HepG2 (cell line): Measurements from ENCODE around the gene PRAC1. TPM values are rescaled to one million over a fixed set of nuclear protein-coding genes. Genes with fewer than 3 reads are reported as not detected.

Source experiments
- ATAC-seq: fragments of 200-7000 bp; cut with Tn5 transposase; 3 replicates; pipeline ENCODE4 v1.9.1; 2020; ENCODE audit warnings: mild to moderate bottlenecking, moderate library complexity
- BruUV-seq: library from RNA; stranded (reverse); fragments of 400-500 nt; replicated peaks from 2 replicates; lab custom pipeline; 2021; lab: Mats Ljungman, UMichigan
- CTCF ChIA-PET: fragments of 300-600 bp; formaldehyde crosslinking; extraction: SDS; loops from one replicate; lab custom pipeline; 2021; ENCODE audit warnings: low total read pairs, inconsistent platforms, low intra/inter-chr PET ratio; lab: Yijun Ruan, JAX
- POLR2A ChIA-PET: fragments of 350-600 bp; sonication (Branson Sonifier 250); formaldehyde crosslinking; loops from one replicate; lab custom pipeline; 2020; ENCODE audit warnings: antibody characterized with exemption, inconsistent platforms; lab: Yijun Ruan, JAX
- DNase-seq: peaks from one replicate; pipeline ENCODE4 v3.0.0-alpha.2; 2015; ENCODE audit warnings: low spot score
- FAIRE-seq: peaks from 3 replicates; lab custom pipeline; 2011; peaks lifted over from hg19 to GRCh38; lab: Jason Lieb, UNC
- H2AFZ ChIP-seq: one replicate; pipeline ENCODE4 v1.6.1; 2011; ENCODE audit warnings: low read length, inconsistent platforms
- H3K27ac ChIP-seq: fragments of 300-600 bp; 3 replicates; pipeline ENCODE4 v1.8.0; 2011; ENCODE audit warnings: mixed run types, mild to moderate bottlenecking, mixed read lengths, low read length, inconsistent platforms; ENCODE audit not compliant: insufficient read depth; ENCODE audit errors: extremely low read length
- H3K27me3 ChIP-seq, 2 experiments: fragments of 200-600 bp in 1 of 2; 2 replicates in 1 of 2; 3 replicates in 1 of 2; pipeline versions ENCODE4 v1.6.0 to v1.8.0; 2011; ENCODE audit warnings: low read length in 2 of 2, mild to moderate bottlenecking in 2 of 2, moderate library complexity in 2 of 2, inconsistent platforms in 1 of 2; ENCODE audit not compliant: insufficient read depth in 2 of 2, control insufficient read depth in 1 of 2
- H3K36me3 ChIP-seq, 2 experiments: fragments of 200-600 bp in 1 of 2; replicated peaks in 1 of 2; 2 replicates in 1 of 2; 3 replicates in 1 of 2; pipeline versions ENCODE4 v1.5.1 to v1.8.0; 2011; ENCODE audit warnings: low read length in 2 of 2, inconsistent platforms in 1 of 2; ENCODE audit not compliant: insufficient read depth in 2 of 2, control insufficient read depth in 1 of 2
- H3K4me1 ChIP-seq: 2 replicates; pipeline ENCODE4 v1.5.1; 2012; ENCODE audit warnings: low read length, inconsistent platforms; ENCODE audit not compliant: insufficient read depth
- H3K4me2 ChIP-seq: 2 replicates; pipeline ENCODE4 v1.6.0; 2011; ENCODE audit warnings: low read depth, low read length, inconsistent platforms
- H3K4me3 ChIP-seq, 3 experiments: fragments of 200-600 bp in 1 of 3; sonication (generic), shearing (Covaris generic) in 1 of 3; replicated peaks in 1 of 3; 2 replicates each; pipeline ENCODE4 v1.5.1; 2011 to 2016; ENCODE audit warnings: low read length in 3 of 3, inconsistent platforms in 2 of 3, low read depth in 2 of 3, mild to moderate bottlenecking in 2 of 3, control low read depth in 1 of 3, mixed read lengths in 1 of 3; ENCODE audit not compliant: insufficient read depth in 1 of 3
- H3K79me2 ChIP-seq: one replicate; pipeline ENCODE4 v1.6.1; 2011; ENCODE audit warnings: low read length, inconsistent platforms; ENCODE audit not compliant: insufficient read depth
- H3K9ac ChIP-seq: 2 replicates; pipeline ENCODE4 v1.6.0; 2011; ENCODE audit warnings: mild to moderate bottlenecking, low read depth, low read length, inconsistent platforms; ENCODE audit not compliant: insufficient read depth
- H3K9me3 ChIP-seq: 2 replicates; pipeline ENCODE4 v1.5.1; 2012; ENCODE audit warnings: mild to moderate bottlenecking, low read length
- H4K20me1 ChIP-seq: 2 replicates; pipeline ENCODE4 v1.6.0; 2011; ENCODE audit warnings: inconsistent platforms, mild to moderate bottlenecking, low read length, moderate library complexity; ENCODE audit not compliant: insufficient read depth
- CCAR2 ChIP-seq: fragments of 200-400 bp; formaldehyde crosslinking; optimal IDR thresholded peaks from 2 replicates; pipeline ENCODE3; 2018; ENCODE audit warnings: low read depth, mild to moderate bottlenecking, low read length, moderate library complexity
- FOXC1 ChIP-seq: sonication (generic); formaldehyde crosslinking; IDR thresholded peaks from 2 replicates; pipeline ENCODE4 v1.8.0; 2022; ENCODE audit warnings: mild to moderate bottlenecking, missing genetic modification reagents, borderline replicate concordance
- HCFC1 ChIP-seq: fragments of 150-350 bp; IDR thresholded peaks from 2 replicates; pipeline ENCODE4 v1.6.1; 2014; ENCODE audit warnings: low read depth, low read length
- MEIS1 ChIP-seq: sonication (generic); formaldehyde crosslinking; IDR thresholded peaks from 2 replicates; pipeline ENCODE4 v1.9.0; 2021; ENCODE audit warnings: mild to moderate bottlenecking, missing genetic modification reagents, moderate library complexity, borderline replicate concordance
- NPAS2 ChIP-seq: sonication (generic); formaldehyde crosslinking; IDR thresholded peaks from 2 replicates; pipeline ENCODE4 v1.8.0; 2022; ENCODE audit warnings: mild to moderate bottlenecking, missing genetic modification reagents, borderline replicate concordance
- PAWR ChIP-seq: sonication (generic); formaldehyde crosslinking; IDR thresholded peaks from 2 replicates; pipeline ENCODE4 v1.4.0; 2020; ENCODE audit warnings: missing genetic modification reagents, mild to moderate bottlenecking, borderline replicate concordance
- PHF21A ChIP-seq: sonication (generic); formaldehyde crosslinking; IDR thresholded peaks from 2 replicates; pipeline ENCODE4 v1.5.0; 2020; ENCODE audit warnings: mild to moderate bottlenecking, missing genetic modification reagents
- ZBTB42 ChIP-seq: sonication (generic); formaldehyde crosslinking; IDR thresholded peaks from 2 replicates; pipeline ENCODE4 v1.5.0; 2020; ENCODE audit warnings: mild to moderate bottlenecking, missing genetic modification reagents
- ZNF543 ChIP-seq: sonication (generic); formaldehyde crosslinking; IDR thresholded peaks from 2 replicates; pipeline ENCODE4 v1.4.0; 2020; ENCODE audit warnings: mild to moderate bottlenecking, missing genetic modification reagents
- WGBS: methylation state at CpG from one replicate; pipeline ENCODE4 v1.1.6; 2017; ENCODE audit warnings: low lambda C conversion rate; 5-methylcytosine and 5-hydroxymethylcytosine counted together
- in situ Hi-C: cut with HindIII; loops from 2 replicates; pipeline ENCODE4 v1.10.0; 2017; ENCODE audit warnings: low pct_unique_long_range_greater_than_20kb; ENCODE audit not compliant: extremely low pct_ligation_motif_present
- intact Hi-C: fragments of 100-400 bp; cut with micrococcal nuclease; formaldehyde crosslinking; loops from one replicate; pipeline ENCODE4 v1.10.0; 2022; ENCODE audit not compliant: unreplicated experiment
- polyA plus RNA-seq, 8 experiments: library from polyadenylated mRNA; depleted of rRNA in 3 of 8; stranded (reverse) in 7 of 8; unstranded in 1 of 8; fragments of >200 nt; fragmentation: Illumina TruSeq in 4 of 8; extraction: Trizol in 4 of 8; gene quantifications; 2 replicates each; pipeline versions ENCODE4 v1.2.1 to v1.2.3, GENCODE V29; 2011 to 2016; ENCODE audit warnings: low read depth in 4 of 8, missing spikeins in 1 of 8, mixed read lengths in 1 of 8; ENCODE audit not compliant: insufficient read depth in 1 of 8
- total RNA-seq, 5 experiments: library from RNA; depleted of rRNA; stranded (reverse); fragments of >200 nt; fragmentation: Illumina TruSeq; extraction: Trizol; gene quantifications; 2 replicates each; pipeline ENCODE4 v1.2.3, GENCODE V29; 2016; ENCODE audit warnings: low read depth in 1 of 5
- TF ChIP-seq, protein P1 (sequence below): sonication (generic); formaldehyde crosslinking; IDR thresholded peaks from 2 replicates; pipeline ENCODE4 v1.4.0; 2020; ENCODE audit warnings: missing genetic modification reagents

Gene PRAC1
- total and polyA plus RNA-seq, 2 of the 13 experiments (the other 11 are each of a cell fraction or from before 2014, with no cell fraction given) = not detected

DNA sequence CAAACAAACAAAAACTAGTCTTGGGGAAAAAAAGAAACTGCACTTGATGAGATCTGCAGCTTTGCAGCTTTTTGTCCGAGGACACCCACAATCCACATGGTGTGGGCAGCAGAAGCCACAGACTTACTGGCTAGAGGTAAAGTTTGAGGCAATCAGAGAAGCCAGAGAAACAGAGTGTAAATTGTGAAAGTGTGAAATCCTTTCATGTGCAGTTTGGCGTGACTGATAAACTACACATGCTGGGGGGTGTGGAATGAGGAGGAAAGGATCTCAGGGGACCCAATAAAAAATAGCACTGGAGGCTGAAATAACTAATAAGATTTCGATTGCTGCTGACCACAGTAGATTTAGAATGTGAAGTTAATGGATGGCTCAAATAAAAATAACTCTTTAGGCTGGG, 48.6 kb upstream of the PRAC1 start:
- TF ChIP-seq ZNF543 (CRISPR knock-in tag) (no peak), PHF21A (CRISPR knock-in tag) (no peak), PAWR (CRISPR knock-in tag) (no peak), NPAS2 (no peak), ZBTB42 (CRISPR knock-in tag) (no peak), FOXC1 (no peak), MEIS1 (CRISPR knock-in tag) (no peak), CCAR2 (no peak), HCFC1 (no peak)
- TF ChIP-seq, protein P1, sequence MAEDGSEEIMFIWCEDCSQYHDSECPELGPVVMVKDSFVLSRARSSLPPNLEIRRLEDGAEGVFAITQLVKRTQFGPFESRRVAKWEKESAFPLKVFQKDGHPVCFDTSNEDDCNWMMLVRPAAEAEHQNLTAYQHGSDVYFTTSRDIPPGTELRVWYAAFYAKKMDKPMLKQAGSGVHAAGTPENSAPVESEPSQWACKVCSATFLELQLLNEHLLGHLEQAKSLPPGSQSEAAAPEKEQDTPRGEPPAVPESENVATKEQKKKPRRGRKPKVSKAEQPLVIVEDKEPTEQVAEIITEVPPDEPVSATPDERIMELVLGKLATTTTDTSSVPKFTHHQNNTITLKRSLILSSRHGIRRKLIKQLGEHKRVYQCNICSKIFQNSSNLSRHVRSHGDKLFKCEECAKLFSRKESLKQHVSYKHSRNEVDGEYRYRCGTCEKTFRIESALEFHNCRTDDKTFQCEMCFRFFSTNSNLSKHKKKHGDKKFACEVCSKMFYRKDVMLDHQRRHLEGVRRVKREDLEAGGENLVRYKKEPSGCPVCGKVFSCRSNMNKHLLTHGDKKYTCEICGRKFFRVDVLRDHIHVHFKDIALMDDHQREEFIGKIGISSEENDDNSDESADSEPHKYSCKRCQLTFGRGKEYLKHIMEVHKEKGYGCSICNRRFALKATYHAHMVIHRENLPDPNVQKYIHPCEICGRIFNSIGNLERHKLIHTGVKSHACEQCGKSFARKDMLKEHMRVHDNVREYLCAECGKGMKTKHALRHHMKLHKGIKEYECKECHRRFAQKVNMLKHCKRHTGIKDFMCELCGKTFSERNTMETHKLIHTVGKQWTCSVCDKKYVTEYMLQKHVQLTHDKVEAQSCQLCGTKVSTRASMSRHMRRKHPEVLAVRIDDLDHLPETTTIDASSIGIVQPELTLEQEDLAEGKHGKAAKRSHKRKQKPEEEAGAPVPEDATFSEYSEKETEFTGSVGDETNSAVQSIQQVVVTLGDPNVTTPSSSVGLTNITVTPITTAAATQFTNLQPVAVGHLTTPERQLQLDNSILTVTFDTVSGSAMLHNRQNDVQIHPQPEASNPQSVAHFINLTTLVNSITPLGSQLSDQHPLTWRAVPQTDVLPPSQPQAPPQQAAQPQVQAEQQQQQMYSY (CRISPR knock-in tag) = no peak
- intact Hi-C loops = no loop called here
- ATAC-seq (no peak), FAIRE-seq (no peak), DNase-seq (no peak)
- Histone ChIP-seq H3K79me2 (no peaks in the 10 kb centered on the region), H3K27ac (no peak overlapping the region), H3K9me3 (no peaks in the 10 kb centered on the region; the same call in 1 of the 2 replicates), H3K4me3 (no peak overlapping the region), H3K9ac (no peak overlapping the region), H2AFZ (no peak overlapping the region), H3K36me3 (no peaks in the 10 kb centered on the region), H3K27me3 (peaks cover 0 to 4% of the 10 kb centered on the region in 2 experiments; a peak in 1 of 5 replicates), H4K20me1 (no peaks in the 10 kb centered on the region), H3K4me2 (no peak overlapping the region), H3K4me1 (no peaks in the 10 kb centered on the region)
- no TSS peak for BruUV-seq
- CTCF ChIA-PET = no interaction called here
- in situ Hi-C loops = no loop called here
- under 1% methylated on average over 3 of the region's 3 CpGs for WGBS
- POLR2A ChIA-PET = no interaction called here
